Thyroid gland (tissue), 4 donors: Measurements from ENCODE around the gene MYCL.

Source experiments
- POLR2A ChIP-seq, 2 donors: fragments of 450-650 bp; IDR thresholded peaks; one replicate each; pipeline ENCODE4 v1.6.1; 2017; ENCODE audit warnings: antibody characterized with exemption in 2 of 2, mild to moderate bottlenecking in 2 of 2, moderate library complexity in 1 of 2
- TF ChIP-seq, protein P1 (sequence below), 6 experiments: fragments of 200-600 bp in 3 of 6; fragments of 450-650 bp in 3 of 6; sonication (generic) in 3 of 6; IDR thresholded peaks; one replicate each; pipeline ENCODE4 v1.5.1; 2016 to 2019; ENCODE audit warnings: antibody characterized with exemption in 6 of 6, mild to moderate bottlenecking in 2 of 6, inconsistent platforms in 1 of 6, moderate library complexity in 1 of 6

DNA sequence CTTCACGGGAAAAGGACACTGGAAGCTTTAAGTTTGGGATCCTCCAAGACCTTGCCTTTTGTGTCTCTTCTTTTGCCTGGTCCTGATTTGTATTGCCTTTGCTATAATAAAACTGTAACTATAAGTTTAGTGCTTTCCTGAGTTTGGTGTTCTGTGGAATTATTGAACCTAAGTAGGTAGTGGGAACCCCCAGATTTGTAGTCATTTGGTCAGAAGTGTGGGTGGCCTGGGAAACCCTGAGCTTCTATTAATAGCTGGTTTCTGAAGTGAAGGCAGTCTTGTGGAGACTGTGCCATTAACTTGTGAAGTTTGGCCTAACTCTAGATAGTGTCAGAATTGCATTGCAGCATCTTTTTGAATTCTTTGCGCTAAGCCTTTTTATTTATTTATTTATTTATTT lies 6.8 kb upstream of the MYCL start:
- TF ChIP-seq, protein P1, sequence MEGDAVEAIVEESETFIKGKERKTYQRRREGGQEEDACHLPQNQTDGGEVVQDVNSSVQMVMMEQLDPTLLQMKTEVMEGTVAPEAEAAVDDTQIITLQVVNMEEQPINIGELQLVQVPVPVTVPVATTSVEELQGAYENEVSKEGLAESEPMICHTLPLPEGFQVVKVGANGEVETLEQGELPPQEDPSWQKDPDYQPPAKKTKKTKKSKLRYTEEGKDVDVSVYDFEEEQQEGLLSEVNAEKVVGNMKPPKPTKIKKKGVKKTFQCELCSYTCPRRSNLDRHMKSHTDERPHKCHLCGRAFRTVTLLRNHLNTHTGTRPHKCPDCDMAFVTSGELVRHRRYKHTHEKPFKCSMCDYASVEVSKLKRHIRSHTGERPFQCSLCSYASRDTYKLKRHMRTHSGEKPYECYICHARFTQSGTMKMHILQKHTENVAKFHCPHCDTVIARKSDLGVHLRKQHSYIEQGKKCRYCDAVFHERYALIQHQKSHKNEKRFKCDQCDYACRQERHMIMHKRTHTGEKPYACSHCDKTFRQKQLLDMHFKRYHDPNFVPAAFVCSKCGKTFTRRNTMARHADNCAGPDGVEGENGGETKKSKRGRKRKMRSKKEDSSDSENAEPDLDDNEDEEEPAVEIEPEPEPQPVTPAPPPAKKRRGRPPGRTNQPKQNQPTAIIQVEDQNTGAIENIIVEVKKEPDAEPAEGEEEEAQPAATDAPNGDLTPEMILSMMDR (IDR thresholded peaks at IDR 0.05): no peak
- no peak for TF ChIP-seq POLR2A (IDR thresholded peaks at IDR 0.05)
